ENCODE results near the gene WNT4.
"Not testable (repeated sequence)": the region's sequence is repeated elsewhere in the genome, so short reads cannot be mapped to it uniquely, and the experiment has no call there.

Gene WNT4

DNA sequence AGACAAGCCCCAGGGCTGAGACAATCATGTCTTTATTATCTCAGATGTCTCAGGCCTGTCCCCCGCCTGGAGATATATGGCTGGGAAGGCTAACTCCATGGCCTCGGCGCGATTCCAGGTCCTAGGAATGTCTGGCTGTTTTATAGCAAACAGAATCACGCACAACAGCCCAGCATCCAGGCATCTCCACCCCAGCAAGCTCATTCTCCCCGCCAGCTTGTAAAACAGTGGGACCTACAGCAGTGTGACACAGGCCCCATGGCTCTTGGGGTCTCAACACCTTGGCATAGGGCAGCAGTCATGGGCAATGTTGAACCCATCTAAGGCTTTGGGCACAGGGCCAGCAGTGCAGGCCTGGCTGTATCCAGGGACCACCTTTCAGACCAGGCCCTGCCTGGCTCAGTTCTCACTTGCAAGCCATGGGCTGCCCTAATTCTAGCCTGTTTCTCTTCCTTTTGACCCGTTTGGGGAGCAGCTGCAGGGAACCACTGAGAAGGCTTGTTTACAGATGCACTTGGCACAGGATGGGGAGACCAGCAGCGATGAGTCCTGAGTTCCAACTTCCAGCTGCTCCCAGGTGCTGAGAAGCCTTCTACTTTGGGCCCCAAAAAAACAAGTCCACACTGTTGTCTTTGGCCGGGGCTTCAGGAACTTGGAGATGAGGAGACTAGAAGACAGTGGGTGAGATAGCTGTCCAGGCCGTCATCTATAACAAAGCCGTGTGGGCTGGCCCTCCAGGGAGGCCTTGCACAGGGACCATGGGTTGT lies 34.4 kb downstream of the WNT4 start:
- DNase-seq: no peak

DNA sequence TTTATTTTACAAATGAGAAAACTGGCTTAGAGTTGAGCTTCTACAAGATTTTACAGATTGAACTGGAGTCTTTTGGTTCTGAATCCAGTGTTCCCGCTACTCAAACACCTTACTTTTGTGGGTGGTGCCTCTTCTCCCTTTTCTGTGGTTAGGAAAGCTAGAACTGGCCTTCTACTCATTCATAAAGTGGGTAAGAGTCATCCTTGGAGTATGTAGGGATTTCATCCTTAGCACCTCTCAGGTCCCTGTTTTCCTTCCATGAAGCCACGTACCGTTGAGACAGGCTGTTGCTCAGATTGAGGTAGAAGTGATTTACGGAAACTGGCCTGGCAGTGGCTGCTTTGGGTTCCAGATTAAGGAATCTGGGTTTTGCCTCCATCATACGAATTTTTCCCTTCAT lies 35.8 kb downstream of the WNT4 start:
- no peak for DNase-seq

DNA sequence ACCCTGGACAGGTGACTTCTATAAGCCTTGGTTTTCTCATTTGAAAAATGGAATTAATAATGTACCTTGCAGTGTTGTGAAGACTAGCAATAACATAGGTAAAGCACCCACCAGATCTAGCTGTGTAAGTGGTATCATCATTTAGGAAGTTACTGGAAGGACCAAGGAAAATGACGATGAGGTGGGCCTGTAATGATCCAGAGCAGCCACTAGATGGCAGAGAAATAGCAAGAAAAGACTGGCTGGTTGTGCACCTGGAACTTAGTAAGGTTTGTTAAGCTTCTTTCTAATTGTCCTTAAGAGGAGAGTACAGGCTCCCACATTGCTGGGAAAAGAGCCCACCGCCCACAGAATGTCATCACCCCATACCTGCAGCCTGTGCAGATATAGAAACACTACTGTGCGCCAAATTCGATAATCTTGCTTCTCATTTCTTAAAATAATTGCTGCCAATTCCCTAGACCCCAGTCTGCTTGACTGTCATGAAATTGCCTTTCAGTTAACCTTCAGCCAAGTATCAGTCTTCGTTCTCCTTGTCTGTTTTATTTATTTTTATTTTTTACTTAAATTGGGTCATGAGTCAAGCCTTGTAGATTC lies 37.2 kb downstream of the WNT4 start:
- DNase-seq: peak; percentile 33 to 61 (median 54)

DNA sequence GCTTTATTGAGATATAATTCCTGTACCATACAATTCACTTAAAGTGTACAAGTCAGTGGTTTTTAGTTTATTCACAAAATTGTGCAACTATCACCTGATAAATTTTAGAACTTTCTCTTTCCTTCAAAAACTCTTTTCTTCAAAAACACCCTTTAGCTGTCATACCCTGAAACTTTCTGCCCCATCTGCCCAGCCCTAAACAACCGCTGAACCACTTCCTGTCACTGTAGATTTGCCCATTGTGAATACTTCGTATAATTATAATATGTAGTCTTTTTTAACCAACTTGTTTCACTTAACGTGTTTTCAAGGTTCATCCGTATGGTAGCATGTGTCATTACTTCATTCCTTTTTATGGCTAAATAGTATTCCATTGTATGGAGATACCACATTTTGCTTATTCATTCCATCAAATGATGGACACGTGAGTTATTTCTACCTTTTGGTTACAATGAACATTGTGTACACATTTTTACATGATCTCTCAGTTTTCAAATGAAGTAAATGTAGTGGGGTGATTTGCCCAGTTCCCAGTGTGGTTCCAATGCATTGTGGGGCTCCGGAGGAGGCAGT lies 37.9 kb downstream of the WNT4 start:
- no peak for DNase-seq

DNA sequence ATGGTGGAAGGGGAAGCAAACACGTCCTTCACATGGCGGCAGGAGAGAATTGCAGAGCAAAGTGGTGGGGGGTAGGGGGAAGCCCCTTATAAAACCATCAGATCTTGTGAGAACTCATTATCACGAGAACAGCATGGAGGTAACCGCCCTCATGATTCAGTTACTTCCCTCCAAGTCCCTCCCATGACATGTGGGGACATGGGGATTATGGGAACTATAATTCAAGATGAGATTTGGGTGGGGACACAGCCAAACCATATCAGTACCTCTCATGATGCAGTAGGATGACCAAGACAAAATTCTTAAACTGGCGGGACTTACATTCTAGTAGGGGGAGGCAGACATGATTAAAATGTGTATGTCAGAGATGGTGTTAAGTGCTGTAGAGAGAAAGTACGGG lies 38.8 kb downstream of the WNT4 start:
- no peak for DNase-seq

DNA sequence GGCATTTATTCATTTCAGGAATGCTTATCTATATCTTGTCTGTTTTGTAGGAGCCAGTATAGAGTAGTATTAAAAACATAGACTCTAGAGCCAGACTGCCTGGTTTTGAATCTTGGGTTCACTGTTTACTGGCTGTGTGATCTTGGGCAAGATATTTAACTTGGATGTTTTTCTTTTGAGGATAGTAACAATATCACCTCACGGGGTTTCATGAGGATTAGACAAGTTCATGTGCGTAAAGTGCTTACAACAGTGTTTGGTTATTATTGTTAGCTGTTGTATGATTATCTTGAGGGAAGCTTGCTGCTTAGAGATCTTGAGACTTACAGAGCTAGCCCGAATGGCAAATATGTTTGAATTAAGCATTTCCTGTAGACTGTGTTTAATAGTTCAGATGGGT lies 40.2 kb downstream of the WNT4 start:
- no peak for DNase-seq

DNA sequence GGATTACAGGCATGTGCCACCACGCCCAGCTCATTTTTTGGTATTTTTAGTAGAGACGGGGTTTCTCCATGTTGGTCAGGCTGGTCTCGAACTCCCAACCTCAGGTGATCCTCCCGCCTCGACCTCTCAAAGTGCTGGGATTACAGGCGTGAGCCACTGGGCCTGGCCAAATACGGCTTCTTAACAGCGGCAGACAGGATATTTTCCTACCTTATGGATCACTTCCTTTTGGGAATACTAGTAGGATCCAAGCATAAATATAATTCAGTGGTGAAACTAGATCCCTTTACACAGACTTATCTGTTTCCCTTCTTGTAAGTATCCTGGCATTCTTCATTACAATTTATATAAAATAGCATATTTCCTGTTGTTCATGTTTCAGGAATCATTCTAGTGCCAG lies 40.9 kb downstream of the WNT4 start:
- DNase-seq: no peak

DNA sequence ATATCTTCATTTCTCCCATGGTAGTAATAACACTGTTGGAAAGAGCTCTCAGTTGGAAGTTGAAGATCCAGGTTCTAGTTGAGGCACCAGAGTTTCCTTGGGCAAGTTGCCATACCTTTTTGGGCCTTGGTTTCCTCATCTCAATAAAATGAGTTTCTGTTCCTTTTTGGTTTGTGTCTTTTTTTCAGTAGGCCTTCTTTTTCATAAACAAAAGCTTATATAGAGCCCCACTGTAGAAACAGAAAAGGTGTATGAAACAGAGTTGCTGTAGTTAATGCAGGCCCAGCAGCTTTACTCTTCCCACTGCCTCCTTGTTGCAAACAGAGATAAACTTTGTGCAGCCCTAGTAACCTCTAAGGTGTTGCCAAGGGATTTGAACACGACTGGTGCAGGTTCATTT lies 41.7 kb downstream of the WNT4 start:
- no peak for DNase-seq

DNA sequence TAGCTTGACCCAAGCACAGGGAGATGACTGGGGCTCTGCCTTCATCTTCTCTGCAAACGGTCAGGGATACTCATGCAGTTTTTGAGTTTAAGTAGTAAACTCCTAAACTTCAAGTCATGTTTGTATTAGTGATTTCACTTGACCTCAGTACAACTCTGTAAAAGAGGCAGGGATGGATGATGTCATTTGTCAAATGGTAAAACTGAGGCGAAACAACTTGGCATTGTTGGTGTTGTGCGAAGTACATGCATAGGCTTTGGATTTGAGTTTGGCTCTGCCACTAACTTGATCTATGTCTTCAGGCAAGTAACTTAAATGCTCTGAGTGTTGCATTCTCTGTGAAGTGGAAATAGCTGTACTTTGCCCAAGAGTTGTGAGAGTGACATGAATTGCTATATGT lies 42.7 kb downstream of the WNT4 start:
- DNase-seq: no peak

DNA sequence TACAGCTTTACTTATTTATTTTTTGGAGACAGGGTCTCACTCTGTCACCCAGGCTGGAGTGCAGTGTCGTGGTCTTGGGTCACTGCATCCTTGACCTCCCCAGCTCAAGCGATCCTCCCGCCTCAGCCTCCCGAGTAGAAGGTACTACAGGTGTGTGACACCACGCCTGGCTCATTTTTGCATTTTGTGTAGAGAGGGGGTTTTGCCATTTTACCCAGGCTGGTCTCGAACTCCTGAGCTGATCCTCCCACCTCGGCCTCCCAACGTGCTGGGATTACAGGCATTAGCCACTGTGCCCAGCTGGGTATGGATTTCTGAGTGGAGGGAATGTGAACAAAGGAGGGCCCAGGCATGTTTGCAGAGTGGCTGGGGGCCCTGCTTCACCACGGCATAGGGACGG lies 44.1 kb downstream of the WNT4 start:
- DNase-seq: no peak

DNA sequence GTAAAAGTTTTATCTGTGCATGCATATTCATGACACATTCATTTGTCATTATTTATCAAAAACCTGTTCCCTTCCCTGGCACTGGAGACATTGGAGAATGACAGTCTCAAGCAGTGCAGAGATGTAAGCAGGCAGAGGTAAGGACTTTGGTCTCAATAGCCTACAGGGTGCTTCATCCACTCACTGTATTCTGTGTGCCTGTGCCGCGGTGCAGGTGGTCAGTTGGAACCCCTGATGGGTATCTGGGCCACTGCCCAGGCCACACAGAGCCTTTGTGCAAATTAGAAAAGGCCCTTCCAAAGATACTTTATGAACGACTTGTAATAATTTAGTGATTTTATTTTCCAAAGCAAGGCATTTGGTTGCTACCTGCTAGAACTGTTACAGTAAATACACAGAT lies 46.4 kb downstream of the WNT4 start:
- no peak for DNase-seq

DNA sequence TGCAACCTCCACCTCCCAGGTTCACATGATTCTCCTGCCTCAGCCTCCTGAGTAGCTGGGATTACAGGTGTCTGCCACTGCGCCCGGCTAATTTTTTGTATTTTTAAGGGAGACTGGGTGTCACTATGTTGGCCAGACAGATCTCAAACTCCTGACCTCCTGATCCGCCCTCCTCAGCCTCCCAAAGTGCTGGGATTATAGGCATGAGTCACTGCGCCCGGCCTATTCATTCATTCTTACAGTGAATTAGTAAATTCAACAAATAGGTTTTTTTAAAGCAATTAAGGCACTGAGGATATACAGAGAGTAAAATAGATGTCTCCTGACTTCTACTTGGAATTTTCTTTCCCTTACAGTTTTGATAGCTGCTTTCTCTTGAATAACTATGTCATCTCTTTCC lies 46.9 kb downstream of the WNT4 start:
- DNase-seq: no peak

DNA sequence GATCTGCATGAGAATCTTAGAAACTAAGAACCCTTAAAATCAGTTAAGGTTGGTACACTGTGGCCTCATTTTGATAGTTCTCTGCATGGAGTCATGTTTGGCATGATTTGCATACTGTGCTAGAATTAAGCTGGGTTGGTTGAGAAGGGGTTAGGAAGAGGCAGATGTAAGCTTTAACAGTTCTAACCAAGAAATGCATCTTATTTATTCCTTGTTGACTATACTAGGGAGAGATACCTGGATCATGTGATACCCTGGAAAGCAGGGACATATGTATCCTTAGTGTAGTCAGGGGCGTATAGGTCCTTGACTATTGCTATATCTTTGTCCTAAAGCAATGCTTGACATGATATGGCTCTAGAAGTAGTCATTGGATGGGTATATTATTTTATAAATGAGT lies 49.4 kb downstream of the WNT4 start:
- DNase-seq: no peak

DNA sequence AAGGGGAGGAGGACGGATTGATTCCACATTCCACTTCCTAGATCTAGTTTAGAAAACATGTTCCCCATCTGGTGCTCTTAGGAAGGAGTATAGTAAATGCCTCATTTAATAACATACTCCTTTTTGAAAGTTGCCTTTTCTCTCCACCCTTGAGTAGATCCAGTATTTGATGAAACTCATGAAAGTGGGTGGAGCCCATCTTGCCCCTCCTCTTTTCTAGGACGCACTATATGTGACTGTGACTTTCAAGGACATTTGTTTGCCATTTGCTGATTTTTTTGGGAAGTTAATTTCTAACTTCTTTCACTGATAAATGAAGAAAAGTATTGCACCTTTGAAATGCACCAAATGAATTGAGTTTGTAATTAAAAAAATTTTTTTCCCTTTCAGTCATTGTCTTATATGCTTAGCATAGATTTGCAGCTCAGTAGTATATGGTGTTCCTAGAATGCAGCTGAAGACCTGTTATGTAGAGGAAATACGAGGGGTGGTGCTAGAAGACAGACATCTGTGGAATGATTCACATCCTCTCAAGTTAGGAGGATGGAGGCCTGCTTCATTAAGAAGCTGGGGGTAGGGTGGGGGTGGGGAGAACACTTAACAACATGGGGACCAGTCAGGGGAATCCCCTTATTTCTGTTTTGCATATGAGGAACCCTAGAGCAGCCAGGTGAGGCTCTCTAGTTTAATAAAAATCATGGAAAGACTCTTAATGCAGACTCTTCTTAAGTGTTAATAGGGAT lies 50.7 kb downstream of the WNT4 start:
- not testable (repeated sequence) for DNase-seq

DNA sequence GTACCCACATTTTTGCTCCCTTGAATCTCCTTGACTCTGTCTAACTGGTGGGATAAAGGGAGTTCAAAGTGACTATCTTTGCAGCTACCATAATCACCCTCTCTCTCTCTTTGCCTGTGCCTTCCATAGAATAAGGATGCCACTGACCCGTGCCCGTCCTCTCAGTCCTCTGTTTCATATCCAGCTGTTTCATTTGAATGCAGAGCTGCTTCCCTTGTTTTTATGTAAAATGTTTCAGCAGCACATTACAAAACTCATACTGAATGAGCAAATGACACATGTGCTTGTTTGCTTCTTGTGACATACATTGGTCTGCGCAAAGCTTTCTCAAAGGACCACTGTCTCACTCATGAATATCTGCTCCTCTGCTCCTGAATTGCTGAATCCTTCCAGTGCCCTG lies 52.0 kb downstream of the WNT4 start:
- peak in 2 of 4 experiments; percentile 40 to 45 for DNase-seq

DNA sequence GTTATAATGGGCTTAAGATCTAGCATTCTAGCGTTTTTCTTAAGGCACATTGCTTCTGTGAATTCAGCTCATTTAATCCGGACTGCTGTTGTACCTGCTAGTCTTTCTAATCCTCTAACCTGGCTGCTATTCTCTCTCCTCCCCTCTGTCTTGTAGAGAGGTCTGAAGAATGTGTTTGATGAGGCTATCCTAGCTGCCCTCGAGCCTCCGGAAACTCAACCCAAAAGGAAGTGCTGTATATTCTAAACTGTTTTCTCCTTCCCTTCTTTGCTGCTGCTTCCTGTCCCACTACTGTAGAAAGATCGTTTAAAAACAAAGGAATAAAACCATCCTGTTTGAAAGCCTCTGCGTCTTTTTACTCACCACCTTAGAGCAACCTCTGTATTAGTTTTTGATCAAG lies 53.1 kb downstream of the WNT4 start:
- DNase-seq: no peak

DNA sequence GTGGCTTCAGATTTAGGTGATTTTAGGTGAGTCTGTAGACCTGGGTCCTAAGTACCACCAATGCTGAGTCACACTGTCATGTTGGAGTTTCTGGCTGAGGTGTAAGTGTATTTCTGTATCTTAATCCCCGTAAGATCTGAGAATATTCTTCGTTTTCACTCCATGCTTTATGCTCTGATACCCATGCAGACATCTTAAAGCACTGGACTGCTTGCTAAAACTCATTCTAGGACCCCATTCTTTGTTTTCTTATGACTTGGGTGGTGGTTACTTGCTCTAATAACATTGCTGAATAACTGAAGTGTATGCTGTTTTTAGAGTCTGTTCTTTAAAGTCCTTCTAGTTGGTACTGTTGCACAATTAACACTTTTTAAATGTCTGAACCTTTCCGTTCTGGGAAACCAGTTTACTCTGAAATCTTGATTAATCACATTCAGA lies 53.7 kb downstream of the WNT4 start:
- DNase-seq: no peak

DNA sequence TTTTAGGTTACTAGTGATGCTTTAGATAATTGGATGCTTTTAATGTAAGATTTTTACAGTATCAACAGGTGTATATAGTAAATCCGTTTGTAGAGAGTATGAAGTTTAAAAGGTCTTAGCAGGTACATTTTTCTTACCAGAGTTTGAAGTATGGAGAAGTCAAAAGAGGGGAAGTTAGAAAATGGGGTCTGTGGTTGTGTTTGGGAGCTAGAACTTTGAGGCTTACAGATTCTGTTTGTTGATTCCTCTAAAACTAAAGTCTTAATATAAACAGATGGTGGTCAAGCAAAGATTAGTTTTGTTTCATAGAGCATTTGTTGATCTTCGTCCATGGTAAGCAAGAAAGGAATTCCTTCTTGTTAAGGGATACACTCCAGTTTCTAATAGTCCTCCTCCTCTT lies 54.6 kb downstream of the WNT4 start:
- no peak for DNase-seq

DNA sequence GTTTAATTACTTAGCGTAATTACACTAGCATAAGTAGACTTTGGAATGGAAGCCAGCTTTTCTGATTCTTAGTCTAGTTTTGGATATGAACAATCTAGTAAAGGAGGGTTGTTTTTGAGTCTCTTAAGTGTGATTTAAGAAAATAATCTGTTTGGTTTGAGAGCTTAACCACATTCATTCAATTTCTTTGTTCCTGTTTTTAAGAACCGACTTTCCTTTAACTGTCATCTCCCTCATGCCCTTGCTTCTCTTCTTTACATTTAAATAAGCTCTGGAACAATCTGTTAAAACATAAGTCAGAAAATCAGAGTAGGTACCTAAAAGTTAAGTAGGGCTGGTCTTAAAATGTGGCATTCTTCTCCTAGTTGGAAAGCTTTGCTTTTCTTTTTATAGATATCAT lies 62.7 kb downstream of the WNT4 start:
- DNase-seq: no peak

DNA sequence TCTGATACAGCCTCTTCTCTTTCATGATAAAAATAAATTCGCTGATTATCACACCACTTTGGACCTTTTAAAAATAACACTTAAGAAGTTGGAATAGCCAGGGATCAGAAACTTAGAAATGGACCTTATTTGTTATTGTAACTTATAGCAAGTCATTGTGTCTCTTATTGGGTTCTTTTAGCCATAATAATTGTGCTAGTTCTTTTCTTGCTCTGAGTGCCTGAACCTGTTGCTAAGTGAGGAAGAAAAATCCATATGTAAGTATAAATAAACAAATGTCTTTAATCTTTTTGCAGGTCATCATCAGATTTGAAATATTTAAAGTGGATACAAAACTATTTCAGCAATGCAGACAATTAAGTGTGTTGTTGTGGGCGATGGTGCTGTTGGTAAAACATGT lies 64.8 kb downstream of the WNT4 start:
- DNase-seq: no peak

DNA sequence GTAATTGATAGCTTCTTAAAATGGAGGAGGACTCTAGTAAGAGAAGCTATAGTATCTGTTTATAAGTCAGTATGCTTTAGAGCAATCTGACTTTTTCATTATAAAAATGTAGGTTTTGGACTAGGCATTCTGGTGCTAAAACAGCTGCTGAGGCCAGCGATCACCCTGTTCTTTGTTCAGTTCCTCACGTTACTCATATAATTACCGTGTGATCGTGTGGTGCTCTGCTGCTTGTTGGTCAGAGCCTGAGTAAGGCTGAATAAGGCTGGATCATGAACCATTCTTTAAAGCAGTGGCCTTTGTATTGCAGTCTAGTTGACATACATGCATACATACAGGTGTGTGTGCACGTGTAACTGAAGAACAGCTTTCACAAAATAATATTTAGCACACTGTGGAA lies 65.2 kb downstream of the WNT4 start:
- DNase-seq: peak; percentile 24 to 54 (median 42)

DNA sequence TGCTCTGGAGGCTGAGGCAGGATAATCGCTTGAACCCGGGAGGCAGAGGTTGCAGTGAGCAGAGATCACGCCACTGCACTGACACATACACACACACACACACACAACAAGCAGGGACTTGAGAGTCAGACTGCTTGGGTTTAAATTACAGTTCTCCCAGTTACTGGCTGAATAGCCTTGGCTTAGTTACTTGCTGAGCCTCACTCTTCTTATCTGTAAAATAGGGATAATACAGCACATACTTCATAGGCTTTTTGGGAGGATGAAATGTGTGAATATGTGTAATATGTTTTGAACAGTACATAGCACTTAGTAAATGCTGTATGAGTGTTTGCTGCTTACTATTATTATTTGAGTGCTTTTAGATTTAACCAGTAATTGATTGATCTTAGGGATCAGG lies 66.6 kb downstream of the WNT4 start:
- DNase-seq: no peak

DNA sequence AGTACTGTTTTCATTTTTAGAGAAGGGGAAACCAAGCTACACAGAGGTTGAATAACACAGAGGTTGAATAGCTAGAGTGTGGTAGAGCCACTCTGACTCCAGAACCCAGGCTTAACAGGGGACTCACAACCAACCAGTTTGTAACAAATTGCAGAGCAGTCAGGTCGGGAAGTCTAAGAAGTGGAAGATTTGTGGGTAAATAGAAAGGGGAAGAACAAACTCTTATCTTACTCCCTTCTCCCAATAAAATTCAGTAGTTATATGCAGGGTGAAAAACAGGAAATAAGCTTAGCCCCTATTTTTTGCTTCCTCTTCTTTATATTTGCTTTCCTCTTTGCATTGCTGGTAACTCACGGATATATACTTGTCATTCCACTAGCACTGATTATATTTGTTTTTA lies 67.2 kb downstream of the WNT4 start:
- DNase-seq: peak; percentile 30 to 77 (median 49)

DNA sequence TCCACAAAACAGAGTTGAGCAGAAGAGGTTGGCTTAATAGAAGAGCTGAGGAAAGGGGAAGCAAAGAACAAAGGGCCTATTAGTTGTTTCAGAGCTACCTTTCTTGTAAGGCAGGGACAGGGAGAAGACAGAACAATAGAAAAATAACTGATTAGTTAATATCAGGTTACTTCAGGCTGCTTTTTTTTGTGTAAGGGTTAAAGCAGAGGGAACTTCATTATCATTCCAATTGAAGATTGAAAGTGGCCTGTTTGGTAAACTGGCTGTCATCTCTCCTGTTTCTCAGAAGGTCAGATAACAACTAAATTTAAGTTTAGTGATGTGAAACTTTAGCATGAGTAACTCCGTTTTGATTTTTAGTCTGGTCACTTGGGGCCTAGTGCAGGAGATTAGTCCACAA lies 68.1 kb downstream of the WNT4 start:
- no peak for DNase-seq
